B cell (primary cell): ENCODE data around the gene TBCD. TPM values are rescaled to one million over a fixed set of nuclear protein-coding genes. Genes with fewer than 3 reads are reported as not detected.
"Not testable (repeated sequence)": the region's sequence is repeated elsewhere in the genome, so short reads cannot be mapped to it uniquely, and the experiment has no call there.

Experiments
- ATAC-seq: fragments of 200-7000 bp; cut with Tn5 transposase; one replicate; pipeline ENCODE4 v1.10.0; 2021; ENCODE audit warnings: low read depth, mild to moderate bottlenecking, moderate number of reproducible peaks, moderate library complexity
- CTCF ChIA-PET: fragments of 350-600 bp; sonication (Branson Sonifier 250); formaldehyde crosslinking; loops from one replicate; lab custom pipeline; 2021; ENCODE audit warnings: antibody characterized with exemption, inconsistent platforms; lab: Charles Lee
- POLR2A ChIA-PET: fragments of 350-600 bp; sonication (Branson Sonifier 250); formaldehyde crosslinking; loops from one replicate; lab custom pipeline; 2021; ENCODE audit warnings: antibody characterized with exemption; lab: Charles Lee
- DNase-seq: peaks from one replicate; pipeline ENCODE4 v3.0.0; 2013
- H2AFZ ChIP-seq: 2 replicates; pipeline ENCODE4 v1.6.1; 2012; ENCODE audit warnings: mild to moderate bottlenecking, low read depth, low read length; ENCODE audit not compliant: insufficient read depth, poor library complexity, severe bottlenecking
- H3K27ac ChIP-seq, 2 donors: 1 replicate in 1 of 2; 2 replicates in 1 of 2; pipeline ENCODE4 v1.5.1; 2012 to 2013; ENCODE audit warnings: low read length in 2 of 2, mild to moderate bottlenecking in 2 of 2, moderate library complexity in 1 of 2
- H3K27me3 ChIP-seq, 4 experiments: fragments of 200-600 bp in 1 of 4; sonication (generic) in 1 of 4; replicated peaks in 1 of 4; 1 replicate in 2 of 4; 2 replicates in 2 of 4; pipeline versions ENCODE4 v1.6.1 to v1.7.0; 2013 to 2016; ENCODE audit warnings: low read length in 3 of 4, mild to moderate bottlenecking in 2 of 4, mixed read lengths in 1 of 4, moderate library complexity in 1 of 4; ENCODE audit not compliant: insufficient read depth in 4 of 4, control insufficient read depth in 3 of 4; ENCODE audit errors: control extremely low read depth in 1 of 4
- H3K36me3 ChIP-seq, 2 experiments: replicated peaks in 1 of 2; 1 replicate in 1 of 2; 2 replicates in 1 of 2; pipeline versions ENCODE4 v1.6.1 to v1.7.1; 2013; ENCODE audit warnings: low read length in 1 of 2; ENCODE audit not compliant: insufficient read depth in 2 of 2, control insufficient read depth in 1 of 2; ENCODE audit errors: control extremely low read depth in 1 of 2, extremely low read depth in 1 of 2
- H3K4me1 ChIP-seq, 2 donors: fragments of 200-600 bp in 1 of 2; sonication (generic) in 1 of 2; 1 replicate in 1 of 2; 2 replicates in 1 of 2; pipeline versions ENCODE4 v1.5.1 to v1.6.1; 2013 to 2017; ENCODE audit warnings: low read length in 2 of 2; ENCODE audit not compliant: control insufficient read depth in 2 of 2, insufficient read depth in 2 of 2
- H3K4me2 ChIP-seq: replicated peaks from 2 replicates; pipeline ENCODE3; 2012; ENCODE audit warnings: mild to moderate bottlenecking, low read depth, low read length; ENCODE audit not compliant: poor library complexity, severe bottlenecking
- H3K4me3 ChIP-seq, 5 experiments: fragments of 200-600 bp in 1 of 5; sonication (generic) in 1 of 5; 1 replicate in 3 of 5; 2 replicates in 2 of 5; pipeline versions ENCODE4 v1.5.1 to v1.7.0; 2011 to 2016; ENCODE audit warnings: low read length in 4 of 5, mild to moderate bottlenecking in 4 of 5, low read depth in 2 of 5, control low read depth in 1 of 5, moderate library complexity in 1 of 5; ENCODE audit not compliant: insufficient read depth in 1 of 5; ENCODE audit errors: control extremely low read depth in 1 of 5, extremely low read depth in 1 of 5
- H3K79me2 ChIP-seq: fragments of 200-600 bp; sonication (generic); one replicate; pipeline ENCODE4 v1.6.0; 2016; ENCODE audit warnings: low read length; ENCODE audit not compliant: control insufficient read depth, insufficient read depth
- H3K9ac ChIP-seq: fragments of 200-600 bp; sonication (generic); 2 replicates; pipeline ENCODE4 v1.6.1; 2017; ENCODE audit warnings: mild to moderate bottlenecking, low read length, moderate library complexity
- H3K9me3 ChIP-seq, 3 donors: one replicate each; pipeline versions ENCODE4 v1.6.1 to v1.7.1; 2013; ENCODE audit warnings: low read length in 2 of 3; ENCODE audit not compliant: control insufficient read depth in 2 of 3, insufficient read depth in 1 of 3; ENCODE audit errors: control extremely low read depth in 1 of 3
- H4K20me1 ChIP-seq: 2 replicates; pipeline ENCODE4 v1.6.0; 2012; ENCODE audit warnings: mild to moderate bottlenecking, low read length; ENCODE audit not compliant: insufficient read depth, control insufficient read depth, poor library complexity, severe bottlenecking
- H3K27ac Mint-ChIP-seq: one replicate; pipeline ENCODE4 v1.8.0; 2021; ENCODE audit warnings: mixed read lengths
- H3K27me3 Mint-ChIP-seq: one replicate; pipeline ENCODE4 v1.8.0; 2021; ENCODE audit warnings: mixed read lengths
- H3K4me1 Mint-ChIP-seq: one replicate; pipeline ENCODE4 v1.8.0; 2021; ENCODE audit warnings: mixed read lengths
- H3K4me3 Mint-ChIP-seq: one replicate; pipeline ENCODE4 v1.8.0; 2021; ENCODE audit warnings: mixed read lengths
- H3K9me3 Mint-ChIP-seq: one replicate; pipeline ENCODE4 v1.8.0; 2022; ENCODE audit warnings: mixed read lengths; ENCODE audit not compliant: insufficient read depth
- EZH2 ChIP-seq: IDR thresholded peaks from 2 replicates; pipeline ENCODE4 v1.6.1; 2012; ENCODE audit warnings: borderline replicate concordance, low read depth, mild to moderate bottlenecking, moderate library complexity, low read length; ENCODE audit not compliant: insufficient read depth, poor library complexity, severe bottlenecking
- WGBS: methylation state at CpG from one replicate; pipeline ENCODE4 v1.1.5; 2013; ENCODE audit warnings: missing lambda C conversion rate; ENCODE audit not compliant: insufficient coverage; 5-methylcytosine and 5-hydroxymethylcytosine counted together
- intact Hi-C: fragments of 100-400 bp; cut with micrococcal nuclease; formaldehyde crosslinking; loops from one replicate; pipeline ENCODE4 v1.10.0; 2022
- polyA plus RNA-seq: library from polyadenylated mRNA; depleted of rRNA; stranded (reverse); fragments of >200 nt; gene quantifications from 2 replicates; pipeline ENCODE4 v1.2.3, GENCODE V29; 2012
- total RNA-seq, 2 donors: library from RNA; stranded (reverse); fragments of 120-200 nt in 1 of 2; gene quantifications; 1 replicate in 1 of 2; 2 replicates in 1 of 2; pipeline versions ENCODE4 v1.2.3 to v1.2.4, GENCODE V29; 2013 to 2022

Gene TBCD
- total and polyA plus RNA-seq, 2 donors (not counting 1 experiment from before 2014, with no cell fraction given): 60.8 to 101 TPM

- H3K4me1 Mint-ChIP-seq: peaks cover 8% of the 10 kb centered on the region
- no peak overlapping the region for H3K27ac Mint-ChIP-seq
- Histone ChIP-seq H3K4me1 (peaks cover 3 to 7% of the 10 kb centered on the region in 2 donors), H3K36me3 (peaks cover 2 to 21% of the 10 kb centered on the region in 2 experiments), H3K27me3 (no peaks in the 10 kb centered on the region), H3K9ac (no peak overlapping the region), H2AFZ (no peak overlapping the region), H3K4me2 (no peak overlapping the region), H4K20me1 (peaks cover 16% of the 10 kb centered on the region), H3K4me3 (no peak overlapping the region), H3K27ac (no peak overlapping the region), H3K9me3 (no peaks in the 10 kb centered on the region), H3K79me2 (no peaks in the 10 kb centered on the region)
- 98% methylated on average over 18 of the region's 18 CpGs for WGBS
- no peaks in the 10 kb centered on the region for H3K9me3 Mint-ChIP-seq
- no peaks in the 10 kb centered on the region for H3K27me3 Mint-ChIP-seq
- intact Hi-C loops: loop anchor here (5.0 kb wide), 2 partner anchors 269 to 299 kb away; no protein-coding TSS in a partner anchor
- TF ChIP-seq EZH2: no peak
- ChIA-PET CTCF (interaction anchor here (0.9 kb wide), 1 partner anchor 87 kb away, joined by 3 read pairs; no protein-coding TSS in a partner anchor), POLR2A (no interaction called here)
- H3K4me3 Mint-ChIP-seq: no peak overlapping the region
- DNase-seq (no peak), ATAC-seq (no peak)
Measured at GRCh38 chr17:82783498-82783897, 31.6 kb downstream of the TBCD start.

GRCh38 chr17:82785581-82785980 is 33.7 kb downstream of the TBCD start:
- POLR2A ChIA-PET, intact Hi-C loops, H3K4me1 Mint-ChIP-seq: not testable (repeated sequence)

More at GRCh38 chr17:82785581-82785980, 33.7 kb downstream of the TBCD start:
- H3K9me3 ChIP-seq, H3K9me3 Mint-ChIP-seq, H3K4me2 ChIP-seq, DNase-seq, H3K27me3 Mint-ChIP-seq, H3K4me3 Mint-ChIP-seq, H2AFZ ChIP-seq, H3K4me1 ChIP-seq, H3K4me3 ChIP-seq, H3K27me3 ChIP-seq, ATAC-seq, H3K27ac Mint-ChIP-seq, H3K79me2 ChIP-seq, H3K9ac ChIP-seq, H3K27ac ChIP-seq, CTCF ChIA-PET: not testable (repeated sequence)
- 98% methylated on average over 8 of the region's 16 CpGs for WGBS
- Histone ChIP-seq H4K20me1 (peaks cover 19% of the 10 kb centered on the region), H3K36me3 (peaks cover 2 to 22% of the 10 kb centered on the region in 2 experiments)
